ENCODE data around the gene NAA80.

DNA sequence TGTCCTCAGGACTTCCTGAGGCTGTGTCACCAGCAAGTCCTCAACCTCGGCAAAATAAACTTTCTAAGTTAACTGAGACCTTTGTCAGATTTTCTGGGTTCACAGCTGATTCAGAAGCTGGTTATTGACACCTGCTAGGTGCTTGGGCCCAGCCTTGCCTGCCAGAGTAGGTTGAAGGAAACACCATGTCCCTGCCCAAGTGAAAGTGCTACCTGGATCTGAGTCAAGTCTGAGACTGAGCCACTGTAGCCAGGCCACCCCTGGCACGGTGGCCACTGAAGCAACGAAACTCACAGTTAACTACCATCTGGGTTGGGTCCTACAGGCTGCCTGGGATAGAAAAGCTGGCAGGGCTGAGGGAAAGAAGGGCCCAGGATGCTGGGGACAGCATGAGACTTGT, 15.1 kb upstream of the NAA80 start:
- TF ChIP-seq, protein P1, sequence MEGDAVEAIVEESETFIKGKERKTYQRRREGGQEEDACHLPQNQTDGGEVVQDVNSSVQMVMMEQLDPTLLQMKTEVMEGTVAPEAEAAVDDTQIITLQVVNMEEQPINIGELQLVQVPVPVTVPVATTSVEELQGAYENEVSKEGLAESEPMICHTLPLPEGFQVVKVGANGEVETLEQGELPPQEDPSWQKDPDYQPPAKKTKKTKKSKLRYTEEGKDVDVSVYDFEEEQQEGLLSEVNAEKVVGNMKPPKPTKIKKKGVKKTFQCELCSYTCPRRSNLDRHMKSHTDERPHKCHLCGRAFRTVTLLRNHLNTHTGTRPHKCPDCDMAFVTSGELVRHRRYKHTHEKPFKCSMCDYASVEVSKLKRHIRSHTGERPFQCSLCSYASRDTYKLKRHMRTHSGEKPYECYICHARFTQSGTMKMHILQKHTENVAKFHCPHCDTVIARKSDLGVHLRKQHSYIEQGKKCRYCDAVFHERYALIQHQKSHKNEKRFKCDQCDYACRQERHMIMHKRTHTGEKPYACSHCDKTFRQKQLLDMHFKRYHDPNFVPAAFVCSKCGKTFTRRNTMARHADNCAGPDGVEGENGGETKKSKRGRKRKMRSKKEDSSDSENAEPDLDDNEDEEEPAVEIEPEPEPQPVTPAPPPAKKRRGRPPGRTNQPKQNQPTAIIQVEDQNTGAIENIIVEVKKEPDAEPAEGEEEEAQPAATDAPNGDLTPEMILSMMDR (IDR thresholded peaks at IDR 0.05; ENCODE audit: insufficient read depth, low read depth, low read length), result no peak
- no peak for TF ChIP-seq EZH2 (IDR thresholded peaks at IDR 0.05; ENCODE audit: insufficient read depth, low read length)

Measured in astrocyte (in vitro differentiated cells and primary cell).